ENCODE data around the gene FKBP7. TPM values are rescaled to one million over a fixed set of nuclear protein-coding genes. Genes with fewer than 3 reads are reported as not detected.

FKBP7 gene
- total and polyA plus RNA-seq, 2 of the 8 experiments (the other 6 are each of a cell fraction or from before 2014, with no cell fraction given), result 3.6 to 7.0 TPM

- H3K4me3 ChIP-seq (ENCODE audit: extremely low read depth in 1 of 4, insufficient read depth in 2 of 4, low read depth in 3 of 4, low read length in 4 of 4), result no peak overlapping the region
- no peaks in the 10 kb centered on the region; the same call in 1 of the 2 replicates for H3K23me2 ChIP-seq (ENCODE audit: low read depth, low read length)
- H2AFZ ChIP-seq (ENCODE audit: low read length), result no peak overlapping the region
- WGBS, 2 experiments (ENCODE audit: extremely low coverage in 1 of 2, insufficient coverage in 1 of 2, insufficient read length in 1 of 2, insufficient replicate concordance in 2 of 2, low coverage in 1 of 2, low lambda C conversion rate in 2 of 2, missing lambda C conversion rate in 1 of 2), result 75% methylated on average over 1 of the region's 1 CpG; no CpG with 5 or more reads in 1 of the 2 experiments
- H3K36me3 ChIP-seq (ENCODE audit: control insufficient read depth in 2 of 4, insufficient read depth in 4 of 4, low read length in 3 of 4), result no peaks in the 10 kb centered on the region
- H3K56ac ChIP-seq (replicated peaks; ENCODE audit: insufficient read length, low read depth, low read length), result no peak overlapping the region
- DNase-seq (ENCODE audit: low read depth in 1 of 2, low spot score in 2 of 2) (no peak), FAIRE-seq (no peak)
- no peak for TF ChIP-seq RFX5 (IDR thresholded peaks at IDR 0.05; ENCODE audit: borderline replicate concordance, low read depth, low read length)
- no peak overlapping the region for H3K23ac ChIP-seq (ENCODE audit: insufficient read length)
- no peak overlapping the region for H4K8ac ChIP-seq (ENCODE audit: extremely low read depth, insufficient read depth, low read length)
- no peak overlapping the region for H2BK20ac ChIP-seq (ENCODE audit: low read length)
- ChIA-PET POLR2A (ENCODE audit: partially characterized antibody) (interaction anchor here (1.1 to 2.4 kb wide), 4 partner anchors 10 to 33 kb away, joined by 3 to 8 read pairs (median 6); partner anchors contain the start of genes PJVK and PRKRA), CTCF (ENCODE audit: partially characterized antibody) (interaction anchor here (0.6 to 7.9 kb wide), 15 partner anchors 10 to 431 kb away, joined by 3 to 61 read pairs (median 3); partner anchors contain the start of gene RBM45)
- no peak overlapping the region for H2BK12ac ChIP-seq (ENCODE audit: low read depth, low read length)
- H4K91ac ChIP-seq (replicated peaks; ENCODE audit: insufficient read length, low read length), result no peak overlapping the region
- H3K9me3 ChIP-seq (ENCODE audit: insufficient read depth in 2 of 2, low read depth in 1 of 2, low read length in 1 of 2), result no peaks in the 10 kb centered on the region
- no peak overlapping the region for H2AK5ac ChIP-seq (ENCODE audit: low read depth, low read length)
- H3K4ac ChIP-seq (replicated peaks; ENCODE audit: insufficient read length, low read depth, low read length), result no peak overlapping the region
- H2BK15ac ChIP-seq (ENCODE audit: low read length), result no peak overlapping the region
- H3K79me2 ChIP-seq (ENCODE audit: control insufficient read depth in 1 of 2, insufficient read depth in 2 of 2, low read length in 2 of 2), result no peaks in the 10 kb centered on the region
- H2BK5ac ChIP-seq (ENCODE audit: low read depth, low read length), result no peak overlapping the region
- H3K4me2 ChIP-seq (ENCODE audit: insufficient read depth in 1 of 2, low read depth in 2 of 2, low read length in 2 of 2), result no peak overlapping the region
- H3K27me3 ChIP-seq (replicated peaks in 1 of 4; ENCODE audit: control insufficient read depth in 3 of 4, extremely low read depth in 1 of 4, insufficient read depth in 3 of 4, low read length in 3 of 4), result no peaks in the 10 kb centered on the region
- peaks cover 0 to 2% (median 0%) of the 10 kb centered on the region in 4 experiments; a peak in 1 of 7 replicates for H3K4me1 ChIP-seq (replicated peaks in 1 of 4; ENCODE audit: control insufficient read depth in 3 of 4, insufficient read depth in 4 of 4, low read length in 3 of 4)
- H3K9ac ChIP-seq (replicated peaks in 1 of 4; ENCODE audit: extremely low read depth in 1 of 4, low read depth in 3 of 4, low read length in 3 of 4), result no peak overlapping the region
- H3K14ac ChIP-seq (ENCODE audit: insufficient read length), result no peak overlapping the region
- no peak overlapping the region for H4K5ac ChIP-seq (ENCODE audit: insufficient read length, low read depth, low read length)
- no peak overlapping the region for H3K27ac ChIP-seq (ENCODE audit: low read depth, low read length)
- no peak overlapping the region for H2BK120ac ChIP-seq (replicated peaks; ENCODE audit: low read depth, low read length)
- H4K20me1 ChIP-seq (replicated peaks in 1 of 2; ENCODE audit: control insufficient read depth in 1 of 2, insufficient read depth in 2 of 2, low read length in 2 of 2), result no peaks in the 10 kb centered on the region
- no peaks in the 10 kb centered on the region; the same call in 1 of the 2 replicates for H3K79me1 ChIP-seq (ENCODE audit: low read depth, low read length)
- H3K18ac ChIP-seq (ENCODE audit: extremely low read depth, low read length), result no peak overlapping the region
Observed at GRCh38 chr2:178418426-178418825, 60.0 kb downstream of the FKBP7 start.

Measured in H1 (cell line).